GM23338 (cell line): ENCODE results near the gene C11orf24. TPM values are rescaled to one million over a fixed set of nuclear protein-coding genes. Genes with fewer than 3 reads are reported as not detected.

Source experiments
- ATAC-seq: fragments of 200-7000 bp; cut with Tn5 transposase; 3 replicates; pipeline ENCODE4 v1.9.1; 2020
- DNase-seq: peaks from one replicate; pipeline ENCODE4 v3.0.0-alpha.2; 2015; ENCODE audit warnings: low spot score
- H2AFZ ChIP-seq: fragments of 200-600 bp; sonication (generic); 2 replicates; pipeline ENCODE4 v1.8.0; 2016; ENCODE audit warnings: antibody characterized with exemption, mild to moderate bottlenecking, moderate library complexity
- H3F3A ChIP-seq: fragments of 200-600 bp; sonication (generic); replicated peaks from 2 replicates; pipeline ENCODE4 v1.8.0; 2017; ENCODE audit warnings: antibody characterized with exemption, mixed run types, low read depth
- H3K27ac ChIP-seq: fragments of 200-600 bp; sonication (generic); 2 replicates; pipeline ENCODE4 v1.6.1; 2016; ENCODE audit warnings: low read depth
- H3K27me3 ChIP-seq: fragments of 200-600 bp; sonication (generic); 2 replicates; pipeline ENCODE4 v1.8.0; 2016; ENCODE audit warnings: mild to moderate bottlenecking, mixed run types, moderate library complexity; ENCODE audit not compliant: insufficient read depth
- H3K36me3 ChIP-seq: fragments of 200-600 bp; sonication (generic); 2 replicates; pipeline ENCODE4 v1.8.0; 2016; ENCODE audit warnings: mild to moderate bottlenecking; ENCODE audit not compliant: insufficient read depth
- H3K4me1 ChIP-seq: fragments of 200-600 bp; sonication (generic); 2 replicates; pipeline ENCODE4 v1.8.0; 2016; ENCODE audit warnings: mild to moderate bottlenecking, moderate library complexity; ENCODE audit not compliant: insufficient read depth
- H3K4me2 ChIP-seq: fragments of 200-600 bp; sonication (generic); 2 replicates; pipeline ENCODE4 v1.7.1; 2017; ENCODE audit warnings: mixed run types
- H3K4me3 ChIP-seq: fragments of 200-600 bp; sonication (generic); 2 replicates; pipeline ENCODE4 v1.6.1; 2016; ENCODE audit warnings: mixed run types
- H3K79me2 ChIP-seq: fragments of 200-600 bp; sonication (generic); replicated peaks from 2 replicates; pipeline ENCODE4 v1.8.0; 2017; ENCODE audit warnings: mild to moderate bottlenecking; ENCODE audit not compliant: insufficient read depth
- H3K9me2 ChIP-seq: fragments of 200-600 bp; sonication (generic); 2 replicates; pipeline ENCODE4 v1.8.0; 2017; ENCODE audit not compliant: insufficient read depth
- H4K20me1 ChIP-seq: fragments of 200-600 bp; sonication (generic); replicated peaks from 2 replicates; pipeline ENCODE4 v1.8.0; 2017; ENCODE audit warnings: mild to moderate bottlenecking; ENCODE audit not compliant: insufficient read depth
- H3K27ac Mint-ChIP-seq: 2 replicates; pipeline ENCODE4 v1.8.0; 2020; ENCODE audit warnings: inconsistent platforms, mild to moderate bottlenecking, moderate library complexity, mixed read lengths
- H3K27me3 Mint-ChIP-seq: 3 replicates; pipeline ENCODE4 v1.8.0; 2022; ENCODE audit warnings: low read depth, mild to moderate bottlenecking, moderate library complexity, mixed read lengths, inconsistent platforms; ENCODE audit not compliant: insufficient read depth, poor library complexity
- H3K36me3 Mint-ChIP-seq: 3 replicates; pipeline ENCODE4 v1.8.0; 2021; ENCODE audit warnings: low read depth, mild to moderate bottlenecking, inconsistent platforms, moderate library complexity, mixed read lengths
- H3K4me1 Mint-ChIP-seq: 3 replicates; pipeline ENCODE4 v1.8.0; 2020; ENCODE audit warnings: mild to moderate bottlenecking, inconsistent platforms, mixed read lengths
- H3K4me3 Mint-ChIP-seq: 3 replicates; pipeline ENCODE4 v1.8.0; 2021; ENCODE audit warnings: moderate library complexity, mild to moderate bottlenecking, inconsistent platforms, mixed read lengths
- H3K9me3 Mint-ChIP-seq: 3 replicates; pipeline ENCODE4 v1.8.0; 2020; ENCODE audit warnings: moderate library complexity, mild to moderate bottlenecking, inconsistent platforms, mixed read lengths
- EZH2 ChIP-seq: fragments of 200-600 bp; sonication (generic); IDR thresholded peaks from one replicate; pipeline ENCODE4 v1.8.0; 2017; ENCODE audit warnings: antibody characterized with exemption, mild to moderate bottlenecking, low read depth; ENCODE audit not compliant: unreplicated experiment
- EZH2phosphoT487 ChIP-seq: fragments of 200-600 bp; sonication (generic); IDR thresholded peaks from one replicate; pipeline ENCODE4 v1.8.1; 2018; ENCODE audit warnings: antibody characterized with exemption; ENCODE audit not compliant: unreplicated experiment
- POLR2AphosphoS5 ChIP-seq: IDR thresholded peaks from 2 replicates; pipeline ENCODE4 v1.6.1; 2016; ENCODE audit warnings: antibody characterized with exemption, low read depth
- ZNF114 ChIP-seq: fragments of 250-450 bp; sonication (Bioruptor Pico); IDR thresholded peaks from 2 replicates; pipeline ENCODE4 v1.5.0; 2020; ENCODE audit warnings: mild to moderate bottlenecking, moderate library complexity
- ZNF331 ChIP-seq: fragments of 250-450 bp; sonication (Bioruptor Pico); IDR thresholded peaks from 2 replicates; pipeline ENCODE4 v1.5.0; 2020; ENCODE audit warnings: low read depth, mild to moderate bottlenecking, moderate library complexity
- polyA plus RNA-seq: library from polyadenylated mRNA; unstranded; fragments of >200 nt; fragmentation: Nextera tagmentation; extraction: Ambion mirVana; gene quantifications from 2 replicates; pipeline ENCODE4 v1.2.1, GENCODE V29; 2016
- total RNA-seq: library from RNA; depleted of rRNA; stranded (reverse); fragments of >200 nt; shearing (Covaris generic); gene quantifications from 2 replicates; pipeline ENCODE4 v1.2.3, GENCODE V29; 2014
- TF ChIP-seq, protein P1 (sequence below), 2 experiments: fragments of 200-600 bp in 1 of 2; sonication (generic) in 1 of 2; conservative IDR thresholded peaks; 2 replicates each; pipeline versions ENCODE4 v1.5.1 to v1.6.1; 2016 to 2017; ENCODE audit warnings: antibody characterized with exemption in 2 of 2, low read depth in 2 of 2, mild to moderate bottlenecking in 2 of 2, moderate library complexity in 1 of 2
- TF ChIP-seq, protein P2 (sequence below): IDR thresholded peaks from one replicate; pipeline ENCODE4 v1.6.1; 2018; ENCODE audit warnings: antibody characterized with exemption; ENCODE audit not compliant: unreplicated experiment

C11orf24 gene
- total and polyA plus RNA-seq, 2 experiments from 2014 or later: 49.8 to 57.5 TPM

GRCh38 chr11:68303083-68303482 is 31.3 kb upstream of the C11orf24 start:
- no peak overlapping the region for H3K4me2 ChIP-seq

GRCh38 chr11:68302670-68303069 is 30.9 kb upstream of the C11orf24 start:
- Mint-ChIP-seq H3K4me1 (no peaks in the 10 kb centered on the region), H3K27me3 (peaks cover 7% of the 10 kb centered on the region), H3K36me3 (peaks cover 13% of the 10 kb centered on the region; the same call in 2 of the 3 replicates), H3K9me3 (peaks cover 30% of the 10 kb centered on the region), H3K27ac (no peak overlapping the region), H3K4me3 (no peak overlapping the region)
- no peaks in the 10 kb centered on the region for H4K20me1 ChIP-seq
- H3K27ac ChIP-seq: no peak overlapping the region
- H3K27me3 ChIP-seq: no peaks in the 10 kb centered on the region
- 0 out of 2 replicates have a peak, but pooled peaks cover 2% of the 10 kb centered on the region for H3K9me2 ChIP-seq
- no peaks in the 10 kb centered on the region for H3F3A ChIP-seq
- TF ChIP-seq ZNF114 (no peak), EZH2 (no peak)
- TF ChIP-seq, protein P1, sequence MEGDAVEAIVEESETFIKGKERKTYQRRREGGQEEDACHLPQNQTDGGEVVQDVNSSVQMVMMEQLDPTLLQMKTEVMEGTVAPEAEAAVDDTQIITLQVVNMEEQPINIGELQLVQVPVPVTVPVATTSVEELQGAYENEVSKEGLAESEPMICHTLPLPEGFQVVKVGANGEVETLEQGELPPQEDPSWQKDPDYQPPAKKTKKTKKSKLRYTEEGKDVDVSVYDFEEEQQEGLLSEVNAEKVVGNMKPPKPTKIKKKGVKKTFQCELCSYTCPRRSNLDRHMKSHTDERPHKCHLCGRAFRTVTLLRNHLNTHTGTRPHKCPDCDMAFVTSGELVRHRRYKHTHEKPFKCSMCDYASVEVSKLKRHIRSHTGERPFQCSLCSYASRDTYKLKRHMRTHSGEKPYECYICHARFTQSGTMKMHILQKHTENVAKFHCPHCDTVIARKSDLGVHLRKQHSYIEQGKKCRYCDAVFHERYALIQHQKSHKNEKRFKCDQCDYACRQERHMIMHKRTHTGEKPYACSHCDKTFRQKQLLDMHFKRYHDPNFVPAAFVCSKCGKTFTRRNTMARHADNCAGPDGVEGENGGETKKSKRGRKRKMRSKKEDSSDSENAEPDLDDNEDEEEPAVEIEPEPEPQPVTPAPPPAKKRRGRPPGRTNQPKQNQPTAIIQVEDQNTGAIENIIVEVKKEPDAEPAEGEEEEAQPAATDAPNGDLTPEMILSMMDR (conservative IDR thresholded peaks at IDR 0.05; ENCODE audit: low read depth in 2 of 2): no peak
- TF ChIP-seq, protein P2, sequence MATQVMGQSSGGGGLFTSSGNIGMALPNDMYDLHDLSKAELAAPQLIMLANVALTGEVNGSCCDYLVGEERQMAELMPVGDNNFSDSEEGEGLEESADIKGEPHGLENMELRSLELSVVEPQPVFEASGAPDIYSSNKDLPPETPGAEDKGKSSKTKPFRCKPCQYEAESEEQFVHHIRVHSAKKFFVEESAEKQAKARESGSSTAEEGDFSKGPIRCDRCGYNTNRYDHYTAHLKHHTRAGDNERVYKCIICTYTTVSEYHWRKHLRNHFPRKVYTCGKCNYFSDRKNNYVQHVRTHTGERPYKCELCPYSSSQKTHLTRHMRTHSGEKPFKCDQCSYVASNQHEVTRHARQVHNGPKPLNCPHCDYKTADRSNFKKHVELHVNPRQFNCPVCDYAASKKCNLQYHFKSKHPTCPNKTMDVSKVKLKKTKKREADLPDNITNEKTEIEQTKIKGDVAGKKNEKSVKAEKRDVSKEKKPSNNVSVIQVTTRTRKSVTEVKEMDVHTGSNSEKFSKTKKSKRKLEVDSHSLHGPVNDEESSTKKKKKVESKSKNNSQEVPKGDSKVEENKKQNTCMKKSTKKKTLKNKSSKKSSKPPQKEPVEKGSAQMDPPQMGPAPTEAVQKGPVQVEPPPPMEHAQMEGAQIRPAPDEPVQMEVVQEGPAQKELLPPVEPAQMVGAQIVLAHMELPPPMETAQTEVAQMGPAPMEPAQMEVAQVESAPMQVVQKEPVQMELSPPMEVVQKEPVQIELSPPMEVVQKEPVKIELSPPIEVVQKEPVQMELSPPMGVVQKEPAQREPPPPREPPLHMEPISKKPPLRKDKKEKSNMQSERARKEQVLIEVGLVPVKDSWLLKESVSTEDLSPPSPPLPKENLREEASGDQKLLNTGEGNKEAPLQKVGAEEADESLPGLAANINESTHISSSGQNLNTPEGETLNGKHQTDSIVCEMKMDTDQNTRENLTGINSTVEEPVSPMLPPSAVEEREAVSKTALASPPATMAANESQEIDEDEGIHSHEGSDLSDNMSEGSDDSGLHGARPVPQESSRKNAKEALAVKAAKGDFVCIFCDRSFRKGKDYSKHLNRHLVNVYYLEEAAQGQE: no peak
- H3K4me1 ChIP-seq: no peaks in the 10 kb centered on the region
- no peak overlapping the region for H3K4me2 ChIP-seq
- DNase-seq (no peak), ATAC-seq (no peak)
- no peak overlapping the region for H3K4me3 ChIP-seq
- H3K36me3 ChIP-seq: no peaks in the 10 kb centered on the region
- H3K79me2 ChIP-seq: no peaks in the 10 kb centered on the region
- H2AFZ ChIP-seq: no peak overlapping the region

More at GRCh38 chr11:68303083-68303482, 31.3 kb upstream of the C11orf24 start:
- H3K4me1 Mint-ChIP-seq: no peaks in the 10 kb centered on the region
- Histone ChIP-seq H3K9me2 (0 out of 2 replicates have a peak, but pooled peaks cover 2% of the 10 kb centered on the region), H3K36me3 (no peaks in the 10 kb centered on the region), H3K4me1 (no peaks in the 10 kb centered on the region), H3F3A (no peaks in the 10 kb centered on the region), H3K27me3 (no peaks in the 10 kb centered on the region), H3K4me3 (no peak overlapping the region), H2AFZ (no peak overlapping the region), H4K20me1 (no peaks in the 10 kb centered on the region), H3K27ac (no peak overlapping the region), H3K79me2 (no peaks in the 10 kb centered on the region)
- DNase-seq (no peak), ATAC-seq (no peak)
- H3K27me3 Mint-ChIP-seq: peaks cover 7% of the 10 kb centered on the region
- peaks cover 13% of the 10 kb centered on the region; the same call in 2 of the 3 replicates for H3K36me3 Mint-ChIP-seq
- H3K27ac Mint-ChIP-seq: no peak overlapping the region
- H3K4me3 Mint-ChIP-seq: no peak overlapping the region
- TF ChIP-seq ZNF331 (CRISPR knock-in tag): no peak
- no peak for TF ChIP-seq POLR2AphosphoS5
- no peak for TF ChIP-seq EZH2phosphoT487
- H3K9me3 Mint-ChIP-seq: peaks cover 30% of the 10 kb centered on the region
